Nephron progenitor cell (in vitro differentiated cells): Measurements from ENCODE around the gene RASL11B.

Experiments used
- DNase-seq: peaks from one replicate; pipeline ENCODE4 v3.0.0; 2021
- H3K27ac Mint-ChIP-seq: 2 replicates; pipeline ENCODE4 v1.8.0; 2021; ENCODE audit warnings: mild to moderate bottlenecking, moderate library complexity, mixed read lengths
- H3K27me3 Mint-ChIP-seq: 2 replicates; pipeline ENCODE4 v1.8.0; 2021; ENCODE audit warnings: mild to moderate bottlenecking, low read depth, mixed read lengths; ENCODE audit not compliant: poor library complexity
- H3K36me3 Mint-ChIP-seq: 2 replicates; pipeline ENCODE4 v1.8.0; 2021; ENCODE audit warnings: low read depth, mixed read lengths
- H3K4me1 Mint-ChIP-seq: 2 replicates; pipeline ENCODE4 v1.8.0; 2021; ENCODE audit warnings: mixed read lengths
- H3K4me3 Mint-ChIP-seq: 2 replicates; pipeline ENCODE4 v1.8.0; 2021; ENCODE audit warnings: mild to moderate bottlenecking, moderate library complexity, mixed read lengths
- H3K9me3 Mint-ChIP-seq: 2 replicates; pipeline ENCODE4 v1.8.0; 2021; ENCODE audit warnings: mild to moderate bottlenecking, moderate library complexity, mixed read lengths
- CTCF ChIP-seq: fragments of 200-600 bp; sonication (generic); IDR thresholded peaks from 2 replicates; pipeline ENCODE4 v1.5.0; 2021; ENCODE audit warnings: antibody characterized with exemption

The RASL11B gene

GRCh38 chr4:52915191-52915590 is 53.1 kb downstream of the RASL11B start:
- Mint-ChIP-seq H3K4me3 (no peak overlapping the region), H3K9me3 (no peaks in the 10 kb centered on the region), H3K27ac (no peak overlapping the region), H3K36me3 (no peaks in the 10 kb centered on the region), H3K4me1 (peaks cover 15% of the 10 kb centered on the region), H3K27me3 (no peaks in the 10 kb centered on the region)
- TF ChIP-seq CTCF: no peak
- no peak for DNase-seq

GRCh38 chr4:52915730-52916300 is 53.7 kb downstream of the RASL11B start:
- H3K4me1 Mint-ChIP-seq: peaks cover 15% of the 10 kb centered on the region
- H3K9me3 Mint-ChIP-seq: no peaks in the 10 kb centered on the region

More at GRCh38 chr4:52915730-52916300, 53.7 kb downstream of the RASL11B start:
- DNase-seq: no peak
- no peaks in the 10 kb centered on the region for H3K36me3 Mint-ChIP-seq
- H3K27me3 Mint-ChIP-seq: no peaks in the 10 kb centered on the region
- no peak overlapping the region for H3K4me3 Mint-ChIP-seq
- no peak overlapping the region for H3K27ac Mint-ChIP-seq
- no peak for TF ChIP-seq CTCF
